Stimulated activated CD8-positive, alpha-beta memory T cell treated with anti-CD3 and anti-CD28 coated beads, Interleukin-7, amount 100 ng/mL, for 1 hour (primary cell): ENCODE data around the gene UBE2U.

Experiments
- DNase-seq, 2 donors: peaks; one replicate each; pipeline ENCODE4 v3.0.0-alpha.2; 2020; ENCODE audit warnings: low read depth in 2 of 2

Gene UBE2U

GRCh38 chr1:64293820-64294219, 90.4 kb downstream of the UBE2U start:
- DNase-seq, result no peak

DNA sequence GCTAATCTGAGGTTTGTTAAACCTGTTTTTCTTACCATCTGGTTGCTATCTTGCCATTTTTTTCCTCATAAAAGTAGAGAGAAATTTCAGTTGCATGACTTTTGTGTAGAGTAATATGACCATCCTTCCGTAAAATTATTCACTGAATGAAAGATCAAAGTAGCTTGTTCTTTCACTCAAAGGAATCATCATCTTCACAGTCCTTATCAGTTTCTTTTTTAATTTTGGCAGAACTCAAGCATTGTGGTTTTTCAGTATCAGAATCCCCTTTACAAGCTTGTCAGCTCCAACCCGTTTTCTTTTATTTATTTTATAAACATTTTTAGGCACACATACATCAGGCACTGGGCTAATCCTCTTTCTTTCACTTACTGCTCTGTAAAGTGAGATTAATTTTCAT, 91.7 kb downstream of the UBE2U start:
- no peak for DNase-seq

GRCh38 chr1:64295561-64295960, 92.1 kb downstream of the UBE2U start:
- no peak for DNase-seq

GRCh38 chr1:64296459-64296858, 93.0 kb downstream of the UBE2U start:
- DNase-seq, result no peak

DNA sequence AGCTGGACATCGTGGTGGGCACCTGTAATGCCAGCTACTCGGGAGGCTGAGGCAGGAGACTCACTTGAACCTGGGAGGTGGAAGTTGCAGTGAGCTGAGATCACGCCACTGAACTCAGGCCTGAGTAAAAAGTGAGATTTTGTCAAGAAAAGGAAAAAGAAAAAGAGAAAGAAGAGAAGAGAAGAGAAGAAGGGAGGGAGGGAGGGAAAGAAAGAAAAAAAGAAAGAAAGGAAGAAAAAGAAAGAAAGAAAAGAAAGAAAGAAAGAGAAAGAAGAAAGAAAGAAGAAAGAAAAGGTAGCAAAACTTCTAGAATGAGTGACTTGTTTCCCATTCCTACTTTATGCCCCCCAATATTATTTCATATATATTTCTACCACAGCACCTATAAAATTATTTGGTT, 98.8 kb downstream of the UBE2U start:
- DNase-seq, result no peak

DNA sequence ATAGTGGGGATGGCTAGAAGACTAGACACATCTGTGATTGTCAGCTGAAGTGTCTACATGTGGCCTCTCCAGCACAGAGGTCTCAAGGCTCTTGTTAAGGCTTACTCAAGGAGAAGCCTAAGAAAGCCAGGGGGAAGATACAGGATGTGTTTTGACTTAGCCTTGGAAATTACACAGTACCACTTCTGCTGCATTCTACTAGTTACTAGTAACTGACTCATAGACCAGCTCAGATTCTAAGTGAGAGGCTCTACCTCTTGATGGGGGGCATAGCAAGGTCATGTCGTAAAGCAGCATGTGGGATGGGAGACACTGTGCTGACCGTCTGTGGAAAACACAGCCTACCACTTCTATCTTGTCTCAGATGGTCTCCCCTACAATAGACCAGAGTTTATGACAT, 99.5 kb downstream of the UBE2U start:
- no peak for DNase-seq

DNA sequence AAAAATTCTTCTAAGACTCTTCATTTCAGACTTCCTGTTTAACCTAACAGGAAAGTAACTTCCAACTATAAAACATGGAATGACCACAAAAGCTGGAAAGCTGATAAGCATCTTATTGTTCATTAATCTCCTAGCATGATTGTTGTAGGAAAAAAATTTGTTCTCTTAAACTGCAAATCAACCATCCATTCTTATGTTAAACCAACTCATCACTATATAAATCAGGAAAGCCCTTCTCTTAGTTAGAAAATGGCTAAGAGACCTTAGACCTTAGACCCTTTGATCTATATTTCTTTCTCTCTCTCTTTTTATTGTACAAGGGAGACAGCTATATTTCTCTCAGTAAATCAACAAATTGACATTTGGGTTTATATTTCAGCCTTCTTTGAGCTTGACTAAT, 101.4 kb downstream of the UBE2U start:
- no peak for DNase-seq

DNA sequence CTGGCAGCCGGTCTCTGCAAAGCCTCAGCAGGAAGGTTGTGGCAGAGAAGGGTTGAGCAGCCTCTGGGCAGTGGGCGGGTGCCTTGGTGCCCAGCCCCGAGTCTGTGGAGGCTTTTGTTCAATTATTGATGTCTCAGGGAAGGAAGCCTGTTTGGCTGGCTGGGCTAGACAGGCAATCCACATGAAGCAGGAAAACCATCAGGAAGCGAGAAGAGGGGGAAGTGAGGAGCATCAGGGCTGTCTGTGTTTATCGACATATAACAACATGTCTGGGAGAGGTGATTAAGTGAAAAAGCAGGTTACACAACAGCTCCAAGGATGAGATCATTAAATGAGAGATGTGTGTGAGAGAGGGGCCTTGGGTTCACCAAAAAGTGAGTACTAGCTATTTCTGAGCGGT, 105.4 kb downstream of the UBE2U start:
- no peak for DNase-seq

DNA sequence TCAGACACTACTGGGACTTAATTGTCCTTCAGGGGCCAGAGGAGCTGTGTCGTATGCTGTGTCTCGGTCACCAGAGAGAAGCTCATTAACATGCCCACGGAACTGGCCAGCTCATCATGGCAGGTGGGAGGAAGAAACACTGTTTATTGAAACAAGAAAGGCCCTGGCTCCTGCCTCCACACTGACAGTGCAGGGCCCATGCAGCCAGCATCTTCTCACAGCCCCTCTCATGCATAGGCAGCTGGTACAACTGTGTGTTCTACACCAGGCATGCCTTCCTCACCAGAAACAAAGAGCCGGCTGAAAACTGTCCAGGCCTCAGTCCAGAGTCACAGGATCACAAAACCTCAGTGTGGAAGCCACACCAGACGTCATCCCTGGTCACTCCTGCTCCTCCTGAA, 106.0 kb downstream of the UBE2U start:
- DNase-seq, result no peak

GRCh38 chr1:64310760-64311159, 107.3 kb downstream of the UBE2U start:
- no peak for DNase-seq

DNA sequence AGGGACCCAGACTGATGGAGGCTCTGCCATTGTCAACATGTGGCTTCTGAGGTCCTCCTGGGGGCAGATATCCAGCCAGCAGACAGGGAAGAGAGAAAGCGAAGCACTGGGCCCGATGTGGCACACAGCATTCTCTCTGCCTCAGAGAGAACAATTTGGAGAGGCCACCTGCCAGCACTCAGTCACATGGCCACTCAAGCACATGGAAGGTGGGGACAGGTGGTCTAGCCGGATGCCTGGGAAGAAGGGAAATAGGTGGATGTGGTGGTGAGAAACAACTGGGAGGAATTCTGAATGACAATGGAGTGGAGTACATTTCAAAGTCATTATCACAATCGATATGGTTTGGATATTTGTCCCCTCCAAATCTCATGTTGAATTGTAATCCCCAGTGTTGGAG, 109.0 kb downstream of the UBE2U start:
- no peak for DNase-seq

DNA sequence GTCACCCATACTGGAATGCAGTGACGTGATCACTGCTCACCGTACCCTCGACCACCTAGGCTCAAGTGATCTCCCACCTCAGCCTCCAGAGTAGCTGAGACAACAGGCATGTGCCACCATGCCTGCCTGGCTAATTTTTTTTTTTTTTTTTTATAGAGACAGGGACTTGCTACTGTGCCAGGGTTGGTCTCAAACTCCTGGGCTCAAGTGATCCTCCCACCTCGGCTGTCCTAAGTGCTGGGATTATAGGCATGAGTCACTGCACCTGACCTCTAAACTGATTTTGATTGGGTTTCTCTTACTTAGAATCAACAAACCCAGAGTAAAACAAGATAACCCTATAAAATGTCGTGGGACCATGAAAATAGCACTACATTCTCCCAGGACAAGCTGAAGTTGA, 112.0 kb downstream of the UBE2U start:
- DNase-seq, result no peak
